NOMO-1 treated with DMSO at 0.1 percent for 48 hours (cell line): ENCODE results near the gene TMEM129.

ENCODE experiments used
- DNase-seq: peaks from one replicate; lab custom pipeline; 2025; ENCODE audit not compliant: unreplicated experiment; lab: John Stamatoyannopoulos, UW

Gene TMEM129, protein sequence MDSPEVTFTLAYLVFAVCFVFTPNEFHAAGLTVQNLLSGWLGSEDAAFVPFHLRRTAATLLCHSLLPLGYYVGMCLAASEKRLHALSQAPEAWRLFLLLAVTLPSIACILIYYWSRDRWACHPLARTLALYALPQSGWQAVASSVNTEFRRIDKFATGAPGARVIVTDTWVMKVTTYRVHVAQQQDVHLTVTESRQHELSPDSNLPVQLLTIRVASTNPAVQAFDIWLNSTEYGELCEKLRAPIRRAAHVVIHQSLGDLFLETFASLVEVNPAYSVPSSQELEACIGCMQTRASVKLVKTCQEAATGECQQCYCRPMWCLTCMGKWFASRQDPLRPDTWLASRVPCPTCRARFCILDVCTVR

DNA sequence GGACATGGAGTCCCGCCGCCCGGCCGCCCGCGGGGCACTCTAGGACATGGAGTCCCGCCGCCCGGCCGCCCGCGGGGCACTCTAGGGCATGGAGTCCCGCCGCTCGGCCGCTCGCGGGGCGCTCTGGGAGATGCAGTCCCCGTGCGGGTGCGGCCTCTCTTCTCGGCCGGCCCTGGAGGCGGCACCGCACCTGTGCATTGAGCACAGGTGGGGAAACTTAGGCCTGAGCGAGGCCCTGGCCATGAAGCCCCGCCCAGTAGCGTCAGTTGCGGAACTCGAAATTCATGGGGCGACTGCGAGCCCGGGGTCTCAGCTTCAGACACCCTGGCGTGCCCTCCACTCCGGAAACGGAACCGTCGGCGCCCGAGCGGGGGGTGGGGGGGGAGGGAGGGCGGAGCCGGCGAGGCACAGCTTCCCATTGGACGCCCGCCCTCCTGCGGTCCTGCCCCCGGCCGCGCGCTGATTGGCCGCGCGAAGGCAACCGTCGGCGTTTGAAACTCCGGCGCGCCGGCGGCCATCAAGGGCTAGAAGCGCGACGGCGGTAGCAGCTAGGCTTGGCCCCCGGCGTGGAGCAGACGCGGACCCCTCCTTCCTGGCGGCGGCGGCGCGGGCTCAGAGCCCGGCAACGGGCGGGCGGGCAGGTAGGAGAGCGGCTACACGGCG lies at the start of gene TMEM129, which contains the start of gene TACC3:
TSS of gene TMEM129 (minus strand) at position 321 of the 663 bp plus-strand sequence. CDS start 486 bp downstream, outside the sequence.
TSS of gene TACC3 (plus strand) at position 519 of the 663 bp plus-strand sequence. CDS start 1,901 bp downstream, outside the sequence.
- peak; percentile 93 for DNase-seq

DNA sequence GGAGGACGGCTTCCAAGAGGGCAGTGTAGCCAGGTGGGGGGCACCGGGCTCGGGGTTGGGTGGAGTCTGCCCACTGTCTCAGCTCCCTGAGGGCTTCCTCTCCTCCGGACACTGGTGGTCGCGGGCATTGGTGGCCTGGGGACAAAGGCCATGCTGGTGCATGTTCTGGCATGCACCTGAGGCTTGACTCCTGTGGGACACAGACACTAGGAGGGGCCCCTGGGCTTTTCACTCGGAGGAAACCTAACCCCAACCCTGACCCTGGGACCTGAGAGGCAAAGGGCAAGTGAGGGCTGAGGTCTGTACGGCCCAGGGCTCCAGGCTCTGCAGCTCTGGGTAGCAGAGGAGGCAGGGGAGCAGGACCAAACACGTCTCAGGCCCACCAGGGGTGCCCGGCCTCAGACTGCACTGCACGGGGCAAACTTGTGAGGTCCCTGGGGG lies 49.7 kb upstream of the TMEM129 start:
- no peak for DNase-seq

DNA sequence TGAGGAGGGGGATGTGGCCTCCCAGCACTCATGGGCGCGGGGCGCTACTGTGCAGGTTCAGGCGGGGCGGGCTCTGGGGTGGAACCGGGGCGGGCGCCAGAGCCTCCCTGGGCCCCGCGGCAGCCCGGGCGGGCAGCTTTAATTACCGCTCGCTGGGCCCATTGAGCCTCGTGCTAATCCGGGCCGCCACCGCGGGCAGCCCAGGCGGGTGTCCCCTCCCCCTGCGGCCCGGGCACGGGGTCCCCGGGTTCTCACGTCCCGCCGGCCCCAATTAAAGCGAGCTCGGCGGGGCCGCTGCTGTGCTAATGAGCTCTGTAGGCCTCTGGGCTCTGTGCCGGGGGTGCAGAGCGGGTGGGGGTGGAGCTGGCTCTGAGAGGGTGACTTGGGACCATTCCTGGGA lies 49.1 kb upstream of the TMEM129 start:
- no peak for DNase-seq

DNA sequence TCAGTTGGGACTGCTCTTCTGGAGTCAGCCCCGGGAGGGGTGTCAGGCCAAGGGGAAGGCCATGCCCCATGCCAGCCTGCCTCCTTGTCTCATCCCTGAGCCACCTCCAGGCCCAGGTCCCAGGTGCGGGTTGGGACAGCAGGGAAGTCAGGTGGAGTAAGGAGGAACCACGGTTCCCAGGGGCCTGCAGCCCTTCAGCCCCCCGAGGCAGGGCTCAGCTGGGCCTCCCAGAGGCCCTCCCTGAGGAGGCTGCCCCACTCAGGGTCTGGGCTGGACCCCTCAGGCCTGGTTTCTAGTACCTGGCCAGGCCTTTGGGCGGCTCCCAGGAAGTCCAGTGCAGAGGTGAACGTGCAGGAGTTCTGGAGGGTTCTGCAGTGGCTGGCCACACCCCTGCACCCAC lies 48.6 kb upstream of the TMEM129 start:
- DNase-seq: no peak

DNA sequence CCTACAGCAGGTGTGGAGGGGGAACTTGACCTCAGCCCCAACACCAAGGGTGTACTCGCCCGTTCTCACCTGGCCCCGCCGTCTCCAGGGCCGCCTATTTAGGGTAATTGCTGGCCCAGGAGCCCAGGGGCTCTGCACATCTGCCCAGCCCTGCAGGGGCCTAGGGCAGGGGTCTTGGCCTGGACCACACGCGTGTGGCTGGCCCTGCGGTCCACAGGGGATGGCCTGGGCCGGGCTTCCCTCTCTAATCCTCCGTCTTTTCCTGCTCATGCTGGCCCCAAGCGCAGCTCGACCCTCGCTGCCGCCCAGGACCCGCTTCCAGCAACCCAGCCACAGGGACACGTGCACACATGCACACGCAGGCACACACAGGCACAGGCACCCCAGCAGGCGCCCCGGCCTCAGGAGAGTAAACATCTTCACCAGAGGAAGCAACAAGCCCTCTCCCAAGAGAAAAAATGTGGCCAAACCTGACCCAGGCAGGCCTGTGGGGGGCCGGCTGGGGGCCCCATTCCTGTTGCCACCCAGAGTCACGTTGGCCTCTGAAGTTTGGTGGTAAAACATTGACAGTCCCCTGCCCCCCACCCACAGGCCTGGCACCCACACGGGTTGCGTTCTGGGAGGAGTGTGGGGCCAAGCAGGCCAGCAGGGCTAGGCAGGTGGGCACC lies 47.4 kb upstream of the TMEM129 start:
- DNase-seq: no peak

DNA sequence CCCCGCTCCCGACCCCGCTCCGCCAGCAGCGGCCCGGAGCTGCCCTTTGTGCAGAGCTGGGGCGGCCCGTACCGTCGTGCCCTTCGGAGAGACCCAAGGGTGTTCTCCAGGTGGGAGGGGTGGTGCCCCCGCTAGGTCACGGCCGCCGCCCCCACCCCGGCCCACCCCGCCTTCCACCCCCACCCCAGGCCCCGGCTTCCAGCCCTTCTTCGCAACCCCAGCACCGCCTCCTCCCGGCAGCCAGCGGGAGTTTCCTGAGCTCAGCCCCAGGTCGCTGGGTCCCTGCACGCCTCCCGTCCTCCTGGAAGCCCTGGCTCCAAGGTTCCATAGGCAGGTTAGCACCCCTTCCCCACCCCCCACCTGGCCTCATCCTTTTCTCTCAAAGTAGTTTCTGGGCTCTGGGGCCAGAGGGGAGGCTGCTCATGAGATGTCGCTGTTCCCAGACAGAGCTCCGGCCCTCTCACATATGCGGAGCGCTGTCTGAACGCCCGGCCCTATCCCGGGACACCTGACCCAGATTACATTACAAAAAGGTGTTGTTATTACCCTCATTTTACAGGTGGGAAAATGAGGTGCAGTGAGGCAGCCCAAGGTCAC lies 46.7 kb upstream of the TMEM129 start:
- DNase-seq: peak; percentile 29

DNA sequence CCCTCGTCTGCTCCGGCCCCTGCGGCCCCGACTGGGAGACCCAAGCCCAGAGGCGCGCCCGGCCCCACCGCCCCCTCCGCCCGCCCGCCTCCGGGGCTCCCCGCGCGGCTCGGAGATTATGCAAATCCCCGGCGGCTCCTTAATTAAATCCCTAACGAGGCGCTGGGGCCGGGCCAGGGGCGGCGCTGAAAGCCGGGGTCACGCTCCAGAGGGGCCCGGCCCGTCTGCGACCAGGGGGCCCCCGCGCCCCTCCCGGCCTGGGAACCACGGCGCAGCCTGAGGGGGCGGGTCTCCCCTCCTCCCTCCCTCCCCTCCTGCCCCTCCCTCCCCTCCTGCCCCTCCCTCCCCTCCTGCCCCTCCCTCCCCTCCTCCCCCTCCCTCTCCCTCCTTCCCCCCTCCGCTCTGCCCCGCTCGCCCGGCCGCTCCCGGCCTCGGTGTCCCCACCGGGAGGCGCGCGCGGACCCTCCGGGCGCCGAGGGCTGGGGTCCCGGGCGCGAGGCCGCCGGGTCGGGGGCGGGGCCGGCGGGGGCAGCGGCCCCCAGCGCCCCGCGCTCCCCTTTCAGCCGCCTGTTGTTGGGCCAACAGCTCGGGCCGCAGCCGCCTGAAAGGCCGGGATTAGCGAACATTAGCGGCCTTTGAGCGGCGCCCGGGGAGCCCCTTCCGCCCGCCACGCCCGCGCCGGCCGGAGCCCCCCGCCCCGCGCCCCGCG lies 46.1 kb upstream of the TMEM129 start:
- DNase-seq: no peak

DNA sequence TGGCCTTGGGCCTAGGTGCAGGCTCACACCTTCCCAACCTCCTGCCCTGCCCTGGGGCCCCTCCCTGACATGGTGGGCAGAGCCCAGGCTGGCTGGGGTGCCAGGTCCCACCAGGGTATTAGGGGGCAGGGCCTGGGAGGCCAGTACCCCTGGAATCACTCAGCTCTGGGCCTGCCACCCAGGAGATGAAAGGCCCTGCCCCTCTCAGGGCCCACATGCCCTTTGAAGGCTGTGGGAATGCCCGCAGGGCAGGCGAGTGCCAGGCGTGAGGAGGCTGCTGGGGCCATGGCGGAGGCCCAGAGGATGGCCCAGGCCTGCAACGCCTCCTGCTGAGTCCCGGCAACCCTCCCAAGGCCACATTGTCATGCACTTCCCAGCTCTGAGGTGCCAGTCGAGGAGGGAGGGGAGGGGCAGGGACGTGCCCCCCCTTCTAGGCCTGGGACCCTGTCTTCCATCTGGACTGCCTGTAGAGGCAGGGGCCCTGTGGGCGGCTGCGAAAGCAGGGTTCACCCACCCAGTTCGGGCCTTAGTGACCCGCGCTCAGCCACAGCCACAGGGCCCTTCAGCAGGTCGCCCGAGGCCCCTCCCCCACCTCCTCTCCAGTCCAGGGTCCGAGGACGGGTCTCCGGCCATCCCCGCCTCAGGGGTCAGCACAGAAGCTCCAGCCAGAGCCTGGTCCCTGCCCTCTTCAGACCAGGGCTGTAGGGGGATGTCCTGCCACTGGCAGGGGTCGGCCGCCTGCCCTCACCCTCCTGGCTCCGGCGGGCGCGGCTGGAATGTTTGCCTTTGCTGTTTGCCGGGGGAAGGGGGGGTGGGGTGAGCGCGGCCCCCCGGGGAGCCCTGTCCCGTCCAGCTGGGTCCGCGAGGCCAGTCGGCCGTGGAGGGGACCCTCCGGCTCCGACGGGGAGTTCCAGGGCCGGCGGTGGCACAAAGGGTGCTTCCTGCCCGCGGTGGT lies 45.3 kb upstream of the TMEM129 start:
- DNase-seq: no peak

DNA sequence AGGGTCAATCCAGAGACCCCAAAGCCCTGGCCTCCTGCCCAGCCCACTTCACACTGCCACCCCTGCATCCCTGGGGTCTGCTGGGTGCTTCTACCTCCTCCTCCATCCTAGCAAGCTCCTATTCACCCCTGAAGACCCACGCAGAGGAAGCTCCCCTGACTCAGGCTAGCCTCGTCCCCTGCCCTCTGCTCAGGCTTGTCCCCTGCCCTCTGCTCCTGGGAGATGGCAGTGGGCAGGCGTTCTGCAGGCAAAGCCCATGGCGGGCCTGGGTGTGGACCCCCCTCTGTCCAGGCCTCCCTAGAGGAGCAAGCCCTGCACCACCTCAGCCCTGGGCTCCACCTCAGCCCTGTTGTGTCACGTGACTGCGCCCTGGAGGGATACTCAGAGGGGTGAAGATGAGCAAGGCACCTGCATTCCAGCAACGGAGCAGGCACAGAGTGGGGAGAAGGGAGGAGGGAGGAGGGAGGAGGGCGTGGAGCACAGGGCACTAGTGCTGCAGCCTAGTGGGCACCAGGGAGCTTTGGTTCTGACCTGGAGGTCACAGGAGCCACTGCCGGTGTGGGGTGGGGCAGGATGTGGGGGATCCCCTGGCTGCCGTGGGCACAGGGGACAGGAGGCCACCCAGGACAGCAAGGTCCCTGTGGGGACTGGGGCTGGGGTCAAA lies 44.4 kb upstream of the TMEM129 start:
- DNase-seq: no peak

DNA sequence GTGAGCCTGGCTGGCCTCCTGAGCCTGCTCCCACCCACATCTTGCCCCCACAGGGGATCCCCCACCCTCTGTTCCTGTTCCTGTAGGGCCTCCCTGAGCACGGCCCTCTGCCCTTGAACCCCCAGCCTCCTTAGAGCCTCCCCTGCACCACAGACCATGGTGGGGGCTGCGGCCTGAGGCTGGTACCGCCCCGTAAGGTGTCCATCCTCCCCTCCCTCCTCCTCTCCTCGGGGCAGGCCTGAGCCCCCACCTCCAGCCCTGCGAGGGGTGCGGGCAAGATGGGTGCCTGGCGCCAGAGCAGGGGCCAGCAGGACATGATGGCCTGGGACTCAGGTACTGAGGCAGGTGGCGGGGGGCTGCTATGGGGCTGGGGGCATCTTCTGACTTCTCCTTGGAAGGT lies 43.5 kb upstream of the TMEM129 start:
- DNase-seq: no peak

DNA sequence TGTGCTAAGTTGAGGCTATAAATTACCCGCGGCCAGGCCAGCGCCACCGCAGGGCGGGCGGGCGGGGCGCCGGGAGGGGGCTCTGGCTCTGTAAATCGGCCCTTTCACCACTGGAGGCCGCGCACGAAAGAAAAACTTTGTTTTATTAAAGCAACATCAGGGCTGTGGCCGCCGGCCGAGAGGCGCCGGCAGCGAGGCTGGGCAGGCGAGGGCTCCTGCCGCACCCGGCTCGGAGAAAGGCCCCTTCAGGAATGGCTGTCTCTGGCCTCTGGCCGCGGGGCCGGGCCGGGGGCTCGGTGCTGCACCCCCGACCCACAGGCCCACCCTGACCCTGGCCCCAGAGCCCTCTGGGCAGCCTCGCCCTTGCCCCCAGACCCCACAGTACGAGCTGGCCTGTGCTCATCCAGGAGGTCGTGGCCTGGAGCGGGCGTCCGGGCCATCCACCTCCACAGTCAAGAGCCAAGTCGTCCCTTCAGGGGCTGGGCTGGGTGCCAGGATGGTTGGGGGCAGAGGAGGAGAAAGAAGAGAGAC lies 42.5 kb upstream of the TMEM129 start:
- DNase-seq: peak; percentile 77

DNA sequence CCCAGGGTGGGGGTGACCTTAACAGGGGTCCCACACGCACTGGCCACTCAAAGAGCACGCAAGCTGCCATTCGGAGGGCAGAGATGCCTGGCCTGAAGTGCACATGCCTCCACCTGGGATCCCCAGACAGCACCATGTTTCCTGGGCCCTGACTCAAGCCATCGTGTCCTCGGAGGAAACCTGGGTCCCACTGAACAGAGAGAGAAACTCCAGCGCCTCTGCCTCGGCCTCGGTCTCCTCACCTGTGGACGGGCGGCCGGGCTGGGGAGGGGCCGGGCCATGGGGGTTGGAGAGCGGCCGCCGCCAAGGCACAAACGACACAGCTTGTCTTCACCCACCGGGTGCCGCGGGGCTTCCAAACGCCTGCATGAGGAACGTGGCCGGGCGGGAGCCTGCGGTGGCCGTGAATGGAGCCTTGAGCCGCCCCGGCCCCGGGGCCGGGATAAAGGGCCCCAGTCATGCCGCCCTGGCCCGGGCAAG lies 42.0 kb upstream of the TMEM129 start:
- DNase-seq: no peak

DNA sequence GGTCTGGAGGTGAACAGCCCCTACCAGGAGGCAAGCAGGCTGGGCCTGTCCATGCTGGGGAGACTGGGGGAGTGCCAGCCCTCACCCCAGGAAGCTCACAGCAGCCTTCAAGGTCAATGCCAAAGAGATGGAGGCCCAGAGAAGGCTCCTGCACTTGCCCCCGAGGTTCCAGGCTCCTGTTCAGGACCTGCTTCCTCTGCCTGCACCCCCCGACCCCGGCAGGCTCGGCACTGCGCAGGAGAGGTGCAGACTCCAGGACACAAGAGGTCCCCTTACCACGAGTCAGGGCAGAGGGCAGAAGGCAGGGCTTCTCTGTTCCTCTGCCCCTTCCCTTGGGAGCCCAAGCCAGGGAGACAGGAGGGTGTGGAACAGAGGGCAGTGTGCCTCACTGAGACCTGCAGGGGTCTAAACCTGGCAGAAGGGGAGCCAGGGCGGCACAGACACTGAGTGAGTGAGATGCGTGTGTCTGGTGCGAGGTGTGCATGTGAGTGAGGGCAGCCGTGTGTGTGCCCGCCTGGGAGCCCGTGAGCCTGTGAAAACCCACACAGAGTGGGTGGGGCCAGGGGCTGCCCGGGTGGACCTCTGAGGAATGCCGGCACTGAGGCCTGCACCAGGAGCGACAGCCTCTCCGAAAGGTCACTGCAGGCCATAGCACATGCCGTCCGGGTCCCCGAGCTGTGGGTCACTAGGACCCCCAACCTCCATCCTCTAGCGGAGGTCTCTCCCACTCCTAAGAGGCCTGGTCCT lies 41.3 kb upstream of the TMEM129 start:
- no peak for DNase-seq

DNA sequence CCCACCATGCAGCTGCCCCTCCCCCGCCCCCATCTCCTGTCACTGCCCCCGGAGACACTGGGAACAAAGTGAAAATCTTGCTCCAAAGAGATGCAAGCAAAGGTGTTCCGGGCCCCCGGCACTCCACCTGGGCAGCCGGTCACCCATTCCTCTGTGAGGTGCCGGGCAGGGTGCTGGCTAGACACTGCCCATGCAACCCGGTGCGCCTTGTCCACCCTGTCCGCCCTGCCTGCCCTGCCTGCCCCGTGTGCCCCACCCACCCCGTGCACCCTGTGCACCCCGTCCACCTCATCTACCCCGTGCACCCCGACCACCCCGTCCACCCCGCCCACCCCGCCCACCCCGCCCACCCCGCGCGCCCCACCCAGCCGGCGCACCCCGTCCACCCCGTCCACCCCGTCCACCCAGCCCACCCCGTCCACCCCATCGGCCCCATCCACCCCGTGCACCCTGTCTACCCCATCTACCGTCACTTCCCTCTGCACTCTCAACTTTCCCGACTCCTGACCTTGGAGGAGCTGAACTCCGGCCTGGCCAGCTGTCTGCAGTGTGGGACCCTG lies 40.1 kb upstream of the TMEM129 start:
- no peak for DNase-seq

DNA sequence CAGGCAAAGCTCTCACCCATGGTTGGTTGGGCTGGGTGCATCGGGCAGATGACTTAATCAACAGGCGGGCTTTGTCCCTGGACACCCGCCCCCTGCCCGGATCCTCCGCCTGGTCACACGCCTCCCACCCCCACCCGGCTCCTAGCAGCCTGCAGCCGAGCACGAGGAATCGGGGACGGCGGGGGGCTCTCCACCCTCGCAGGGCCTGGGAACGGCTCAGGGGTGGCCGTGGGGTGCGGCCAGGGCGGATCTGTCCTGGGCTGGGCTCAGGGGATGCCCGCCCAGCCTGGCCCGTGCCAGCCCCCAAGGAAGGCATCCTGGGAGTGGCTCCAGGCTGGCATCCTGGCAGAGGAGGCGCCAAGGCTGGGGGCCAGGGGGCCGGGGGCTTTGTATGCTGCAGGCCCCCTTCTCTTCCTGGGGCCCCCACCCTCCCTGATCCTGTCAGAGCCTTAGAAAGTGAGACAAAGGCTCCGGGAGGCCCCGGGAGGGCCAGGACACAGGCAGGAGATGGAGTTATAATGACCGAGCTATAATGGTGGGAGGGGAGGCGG lies 39.5 kb upstream of the TMEM129 start:
- no peak for DNase-seq

DNA sequence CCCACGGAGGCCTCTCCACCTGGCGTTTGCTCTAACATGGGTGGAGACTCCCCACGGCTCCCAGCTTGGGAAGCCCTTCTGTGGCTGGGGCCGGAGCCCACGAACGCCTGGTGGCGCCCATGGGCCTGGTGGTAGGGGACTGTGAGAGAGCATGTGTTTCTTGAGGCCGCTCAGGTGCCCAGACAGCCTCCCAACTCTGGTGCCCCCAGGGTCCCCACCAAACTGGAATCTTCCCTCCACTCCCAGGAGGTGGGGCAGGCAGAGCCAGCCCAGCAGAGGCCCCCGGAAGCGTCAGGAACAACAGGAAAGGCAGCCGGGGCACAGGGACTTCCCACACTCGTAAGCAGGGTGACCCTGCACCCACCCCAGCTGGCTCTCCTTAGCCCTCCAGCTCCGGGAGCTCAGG lies 38.7 kb upstream of the TMEM129 start:
- no peak for DNase-seq

DNA sequence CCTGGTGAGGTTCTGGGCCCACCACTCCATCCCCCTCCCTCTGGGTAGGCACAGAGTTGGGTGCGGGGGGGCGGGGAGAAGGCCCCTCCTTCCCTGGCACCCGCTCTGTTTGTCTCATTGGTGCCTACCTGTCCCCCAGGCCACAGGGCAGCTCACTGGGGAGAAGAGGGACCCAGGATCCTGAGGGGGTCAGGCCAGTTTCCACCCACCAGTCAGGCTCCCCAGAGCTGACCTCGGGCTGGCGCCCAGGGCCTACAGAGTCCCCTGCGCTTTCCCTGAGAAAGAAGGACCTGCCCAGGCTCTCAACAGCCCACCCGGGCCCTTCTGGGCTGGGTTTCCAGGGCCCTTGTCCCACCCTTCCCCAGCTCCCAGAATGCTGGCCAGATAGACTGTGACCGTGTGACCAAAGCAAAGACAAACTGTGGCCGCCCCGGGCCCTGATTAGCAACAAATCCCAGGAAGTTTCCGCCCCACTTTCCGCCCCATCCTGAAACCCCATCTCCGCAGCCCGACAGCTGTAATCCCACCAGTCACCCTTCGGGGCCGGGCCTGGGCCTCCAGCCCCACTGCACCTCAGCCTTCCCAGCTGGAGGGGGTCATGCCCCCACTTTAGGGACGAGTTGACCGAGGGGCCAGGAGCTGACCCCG lies 38.2 kb upstream of the TMEM129 start:
- DNase-seq: no peak
